Esophagus (tissue), 2 donors: ENCODE results near the gene CEND1. TPM values are rescaled to one million over a fixed set of nuclear protein-coding genes. Genes with fewer than 3 reads are reported as not detected.
"Not testable (repeated sequence)": the region's sequence is repeated elsewhere in the genome, so short reads cannot be mapped to it uniquely, and the experiment has no call there.

Experiments used
- H3K27ac ChIP-seq, 2 donors: one replicate each; pipeline ENCODE4 v1.5.1; 2013; ENCODE audit warnings: low read depth in 2 of 2, mild to moderate bottlenecking in 2 of 2, inconsistent platforms in 1 of 2, low read length in 1 of 2, moderate library complexity in 1 of 2
- H3K27me3 ChIP-seq, 2 donors: one replicate each; pipeline ENCODE4 v1.6.1; 2013; ENCODE audit warnings: low read length in 2 of 2, control low read depth in 1 of 2, mild to moderate bottlenecking in 1 of 2; ENCODE audit not compliant: insufficient read depth in 2 of 2, control insufficient read depth in 1 of 2
- H3K36me3 ChIP-seq, 2 donors: one replicate each; pipeline ENCODE4 v1.6.1; 2013; ENCODE audit warnings: low read length in 1 of 2; ENCODE audit not compliant: control insufficient read depth in 2 of 2, insufficient read depth in 2 of 2
- H3K4me1 ChIP-seq, 2 donors: one replicate each; pipeline ENCODE4 v1.6.1; 2013; ENCODE audit warnings: low read length in 1 of 2; ENCODE audit not compliant: control insufficient read depth in 2 of 2, insufficient read depth in 2 of 2
- H3K4me3 ChIP-seq, 2 donors: one replicate each; pipeline ENCODE4 v1.5.1; 2013; ENCODE audit warnings: low read length in 2 of 2, mild to moderate bottlenecking in 2 of 2, low read depth in 1 of 2, moderate library complexity in 1 of 2
- H3K9me3 ChIP-seq, 2 donors: one replicate each; pipeline ENCODE4 v1.6.1; 2013; ENCODE audit warnings: mild to moderate bottlenecking in 2 of 2, low read depth in 1 of 2, low read length in 1 of 2, moderate library complexity in 1 of 2; ENCODE audit not compliant: control insufficient read depth in 2 of 2, insufficient read depth in 1 of 2
- WGBS, 2 donors: extraction: QIAGEN DNeasy Blood & Tissue Kit; methylation state at CpG; one replicate each; pipeline ENCODE4 v1.1.7; 2013; 5-methylcytosine and 5-hydroxymethylcytosine counted together
- polyA plus RNA-seq, 2 donors: library from polyadenylated mRNA; stranded (reverse); fragments of 200-250 nt; gene quantifications; one replicate each; pipeline ENCODE4 v1.2.3, GENCODE V29; 2013
- donor health status: healthy with polysubstance abuse.
- donor health status: Bipolar disorder and iron deficiency.

The CEND1 gene
- polyA plus RNA-seq, 2 donors: 0.10 to 0.12 TPM

DNA sequence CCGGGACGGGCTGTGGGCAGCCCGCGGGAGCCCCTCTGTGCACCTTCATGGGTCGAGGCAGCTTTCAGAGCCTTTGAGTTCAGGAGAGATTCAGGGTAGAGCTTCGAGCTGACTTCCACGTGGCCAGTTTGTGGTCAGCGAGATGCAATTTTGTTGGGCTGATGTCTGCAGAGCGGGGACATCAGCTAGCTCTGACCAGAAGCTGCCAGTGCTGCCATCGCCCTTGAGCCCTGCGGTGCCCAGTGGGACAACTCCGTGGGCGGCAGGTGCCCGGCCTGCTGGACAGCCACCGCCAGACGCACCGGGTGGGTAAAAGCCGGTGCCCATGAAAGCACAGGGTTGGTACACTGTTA, 41.9 kb downstream of the CEND1 start:
- Histone ChIP-seq H3K36me3 (peaks cover 0 to 4% of the 10 kb centered on the region in 2 donors), H3K4me1 (peaks cover 0 to 4% of the 10 kb centered on the region in 2 donors), H3K27me3 (no peaks in the 10 kb centered on the region), H3K9me3 (no peaks in the 10 kb centered on the region), H3K4me3 (peak overlapping the region; percentile 80 to 98), H3K27ac (peak overlapping the region; percentile 94)
- WGBS, 2 donors: 4 to 5% methylated on average over 18 of the region's 18 CpGs

DNA sequence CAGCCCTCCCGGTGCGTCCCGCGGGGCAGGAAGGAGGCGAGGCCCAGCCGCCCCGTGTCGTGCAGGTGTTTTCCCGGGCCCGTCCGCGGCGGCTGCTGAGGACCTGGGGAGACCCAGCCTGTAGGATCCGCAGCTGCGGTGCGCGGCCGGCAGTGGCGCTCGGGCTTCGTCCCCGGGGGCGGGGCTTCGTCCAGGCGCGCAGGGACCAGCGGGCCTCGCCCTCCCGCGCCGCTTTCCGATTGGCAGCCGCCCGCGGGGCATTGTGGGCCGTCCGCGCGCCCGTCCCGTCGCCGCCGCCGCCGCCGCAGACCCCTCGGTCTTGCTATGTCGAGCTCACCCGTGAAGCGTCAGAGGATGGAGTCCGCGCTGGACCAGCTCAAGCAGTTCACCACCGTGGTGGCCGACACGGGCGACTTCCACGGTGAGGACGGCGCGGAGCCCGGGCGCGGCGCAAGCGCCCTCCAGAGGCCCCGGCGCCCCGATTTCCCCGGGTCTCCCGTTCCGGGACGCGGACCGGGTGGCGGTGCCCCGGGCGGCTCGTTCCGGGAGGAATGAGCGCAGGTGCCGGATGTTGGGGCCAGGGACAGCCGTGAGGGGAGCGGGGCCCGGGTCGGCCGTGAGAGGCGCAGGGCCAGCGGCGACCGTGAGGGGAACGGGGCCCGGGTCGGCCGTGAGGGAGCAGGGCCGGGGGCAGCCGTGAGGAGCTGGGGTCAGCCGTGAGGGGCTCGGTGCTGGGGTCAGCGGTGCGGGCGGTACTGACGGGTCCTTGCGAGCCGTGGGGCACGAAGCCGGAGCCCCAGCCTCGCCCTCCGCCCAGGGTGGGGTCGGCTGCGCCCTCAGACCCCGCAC, 42.5 kb downstream of the CEND1 start, which contains the start of gene TALDO1:
TALDO1 (plus strand) TSS at position 307 of the 849 bp plus-strand sequence; CDS start at position 325, 18 bp downstream.
- Histone ChIP-seq H3K27me3 (no peaks in the 10 kb centered on the region), H3K4me1 (peaks cover 0 to 7% of the 10 kb centered on the region in 2 donors)
- 0% methylated on average over 84 to 112 of the region's 112 CpGs for WGBS, 2 donors

DNA sequence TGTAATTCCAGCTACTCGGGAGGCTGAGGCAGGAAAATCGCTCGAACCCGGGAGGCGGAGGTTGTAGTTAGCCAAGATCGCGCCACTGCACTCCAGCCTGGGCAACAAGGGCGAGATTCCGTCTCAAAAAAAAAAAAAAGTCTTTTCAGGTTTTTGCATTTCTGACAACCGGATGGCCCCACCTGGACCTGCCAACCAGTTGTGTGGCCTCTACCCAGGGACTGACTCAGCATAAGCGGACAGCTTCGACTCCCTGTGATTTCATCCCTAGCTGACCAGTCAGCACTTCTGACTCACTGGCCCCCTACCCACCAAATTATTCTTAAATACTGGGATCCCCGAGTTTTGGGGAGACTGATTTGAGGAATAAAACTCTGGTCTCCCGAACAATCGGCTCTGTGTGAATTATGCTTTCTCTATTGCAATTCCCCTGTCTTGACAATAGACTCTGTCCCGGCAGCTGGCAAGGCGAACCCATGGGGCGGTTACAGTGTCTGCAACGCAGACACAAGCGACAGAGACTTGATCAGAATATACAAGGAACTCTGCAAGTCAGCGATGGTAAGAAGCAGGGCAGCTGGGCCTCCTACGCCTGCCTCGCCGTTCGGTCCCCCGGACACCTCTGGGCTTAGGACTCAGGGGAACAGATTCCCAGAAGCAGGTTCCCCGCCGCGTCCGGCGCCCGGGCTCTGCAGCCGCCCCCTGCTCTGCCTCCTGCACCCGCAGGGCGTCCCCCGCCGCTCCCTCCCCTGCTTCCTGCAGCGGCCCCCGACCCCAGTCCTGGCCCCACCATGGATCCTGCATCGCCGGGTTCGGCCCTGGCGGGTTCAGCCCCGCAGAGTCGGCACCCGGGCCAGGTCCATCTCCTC, 43.4 kb downstream of the CEND1 start:
- Histone ChIP-seq H3K9me3 (no peaks in the 10 kb centered on the region), H3K36me3 (no peaks in the 10 kb centered on the region), H3K4me1 (peaks cover 0 to 7% of the 10 kb centered on the region in 2 donors), H3K27me3 (no peaks in the 10 kb centered on the region), H3K4me3 (peak overlapping the region; percentile 80 to 98), H3K27ac (peak overlapping the region; percentile 94)
- WGBS, 2 donors: 23 to 25% methylated on average over 44 to 46 of the region's 46 CpGs

More for the DNA sequence above, 42.5 kb downstream of the CEND1 start, which contains the start of gene TALDO1:
- Histone ChIP-seq H3K4me3 (peak within 1 kb of the TSS; percentile 80 to 98), H3K9me3 (no peaks in the 10 kb centered on the region), H3K36me3 (peaks cover 0 to 2% of the 10 kb centered on the region in 2 donors), H3K27ac (peak within 1 kb of the TSS; percentile 94)

DNA sequence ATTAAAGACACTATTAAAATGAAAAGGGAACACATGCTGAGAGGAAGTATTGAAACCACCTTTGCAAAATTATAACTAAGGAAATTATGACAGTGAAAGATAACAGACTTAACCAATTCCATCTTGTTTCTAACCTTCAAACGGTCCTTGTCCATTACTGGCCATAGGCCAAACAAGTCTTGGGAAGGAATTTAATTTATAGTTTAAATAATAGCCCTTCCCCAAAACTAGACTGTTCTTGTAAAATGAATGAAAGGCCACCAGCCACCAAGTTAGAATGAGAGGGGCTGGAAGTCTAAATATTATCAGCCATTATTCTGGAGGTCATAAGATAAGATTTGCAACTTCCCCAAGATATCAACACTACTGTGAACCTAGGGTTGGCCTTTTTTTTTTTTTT, 44.5 kb downstream of the CEND1 start:
- H3K27me3 ChIP-seq: no peaks in the 10 kb centered on the region
- H3K4me3 ChIP-seq: no peak overlapping the region
- H3K36me3 ChIP-seq: no peaks in the 10 kb centered on the region
- 17 to 23% methylated on average over 1 of the region's 1 CpG for WGBS, 2 donors
- no peaks in the 10 kb centered on the region for H3K9me3 ChIP-seq
- peaks cover 0 to 7% of the 10 kb centered on the region in 2 donors for H3K4me1 ChIP-seq
- no peak overlapping the region for H3K27ac ChIP-seq

DNA sequence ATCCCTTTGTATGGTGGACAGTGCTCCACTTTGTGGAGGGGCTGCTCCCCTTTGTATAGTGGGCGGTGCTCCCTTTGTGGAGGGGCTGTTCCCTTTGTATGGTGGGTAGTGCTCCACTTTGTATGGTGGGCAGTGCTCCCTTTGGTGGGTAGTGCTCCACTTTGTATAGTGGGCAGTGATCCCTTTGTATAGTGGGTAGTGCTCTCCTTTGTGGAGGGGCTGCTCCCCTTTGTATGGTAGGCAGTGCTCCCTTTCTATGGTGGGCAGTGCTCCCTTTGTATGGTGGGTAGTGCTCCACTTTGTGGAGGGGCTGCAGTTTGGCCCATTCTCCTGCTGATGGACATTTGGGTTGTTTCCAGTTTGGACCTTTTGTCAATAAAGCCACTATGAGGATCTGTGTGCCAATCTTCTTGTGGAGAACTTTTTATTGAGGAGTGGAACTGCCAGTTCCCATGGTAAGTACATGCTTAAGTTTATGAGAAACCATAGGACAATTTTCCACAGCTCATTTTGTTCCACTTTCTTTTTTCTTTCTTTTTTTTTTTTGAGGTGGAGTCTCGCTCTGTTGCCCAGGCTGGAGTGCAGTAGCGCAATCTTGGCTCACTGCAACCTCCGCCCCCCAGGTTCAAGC, 47.2 kb downstream of the CEND1 start:
- no peaks in the 10 kb centered on the region for H3K9me3 ChIP-seq
- no peak overlapping the region for H3K4me3 ChIP-seq
- peak overlapping the region; percentile 7 to 11 for H3K27ac ChIP-seq
- H3K27me3 ChIP-seq: no peaks in the 10 kb centered on the region
- peaks cover 0 to 3% of the 10 kb centered on the region in 2 donors for H3K4me1 ChIP-seq
- no peaks in the 10 kb centered on the region for H3K36me3 ChIP-seq
- WGBS, 2 donors: 94 to 99% methylated on average over 4 of the region's 4 CpGs

DNA sequence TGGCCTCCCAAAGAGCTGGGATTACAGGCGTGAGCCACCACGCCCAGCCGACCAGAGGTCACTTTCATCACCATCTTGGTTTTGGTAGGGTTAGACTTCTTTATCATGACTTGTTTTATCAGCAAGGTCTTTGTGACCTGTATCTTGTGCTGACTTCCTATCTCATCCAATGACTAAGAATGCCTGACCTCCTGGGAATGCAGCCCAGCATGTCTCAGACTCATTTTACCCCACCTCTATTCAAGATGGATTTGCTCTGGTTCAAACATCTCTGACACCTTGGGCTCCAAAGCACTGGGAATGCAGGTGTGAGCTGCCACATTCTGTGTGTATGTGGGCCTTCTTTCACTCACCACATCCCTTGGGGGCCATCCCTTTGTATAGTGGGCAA, 47.7 kb downstream of the CEND1 start:
- H3K27ac ChIP-seq: peak overlapping the region in 1 of 2 donors; percentile 11

DNA sequence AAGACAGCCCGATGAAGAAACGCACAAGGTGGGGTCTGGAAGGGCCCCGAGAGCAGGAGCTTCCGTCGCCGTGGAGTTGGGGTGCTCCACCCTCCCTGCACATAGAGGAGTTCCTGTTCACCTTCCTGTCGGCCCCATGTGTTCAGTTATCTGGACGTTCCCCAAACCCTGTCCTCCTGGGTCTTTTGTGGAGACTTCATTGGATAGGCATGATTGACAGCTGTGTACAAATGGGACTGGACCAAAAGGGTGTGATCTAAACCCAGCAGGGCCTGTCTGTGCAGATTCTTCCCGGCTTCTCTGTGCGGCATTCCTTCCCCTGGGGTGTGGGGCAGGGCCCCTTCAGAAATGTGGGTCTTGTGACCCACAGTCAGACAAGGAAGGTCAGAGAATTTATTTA, 52.0 kb downstream of the CEND1 start:
- 23 to 42% methylated on average over 10 of the region's 10 CpGs for WGBS, 2 donors
- not testable (repeated sequence) for H3K27me3 ChIP-seq, H3K4me3 ChIP-seq, H3K36me3 ChIP-seq, H3K4me1 ChIP-seq, H3K9me3 ChIP-seq
- H3K27ac ChIP-seq: peak overlapping the region; percentile 80 to 81

More for the DNA sequence above, 47.7 kb downstream of the CEND1 start:
- peaks cover 3 to 6% of the 10 kb centered on the region in 2 donors for H3K4me1 ChIP-seq
- H3K9me3 ChIP-seq: no peaks in the 10 kb centered on the region
- no peak overlapping the region for H3K4me3 ChIP-seq
- H3K27me3 ChIP-seq: no peaks in the 10 kb centered on the region
- WGBS, 2 donors: 84 to 89% methylated on average over 3 of the region's 3 CpGs
- no peaks in the 10 kb centered on the region for H3K36me3 ChIP-seq

DNA sequence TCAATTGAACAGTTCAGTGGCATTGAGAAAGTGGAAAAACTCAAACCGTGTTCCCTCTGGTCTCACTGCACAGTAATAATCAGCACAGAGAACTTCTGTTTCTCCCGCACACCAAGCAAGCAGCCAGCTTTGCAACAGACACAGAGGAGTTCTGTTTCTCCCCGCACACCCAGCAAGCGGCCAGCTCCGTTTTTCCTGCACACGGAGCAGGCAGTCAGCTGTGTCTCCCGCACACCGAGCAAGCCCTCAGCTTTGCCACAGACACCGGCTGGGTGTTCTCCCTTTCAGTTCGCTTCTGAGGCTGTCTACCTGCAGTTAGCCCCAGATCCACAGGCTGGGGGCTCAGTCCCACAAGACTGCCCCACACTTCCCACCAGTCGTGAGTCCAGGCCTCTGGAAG, 52.5 kb downstream of the CEND1 start:
- peak overlapping the region in 1 of 2 donors; percentile 1 for H3K4me3 ChIP-seq
- no peaks in the 10 kb centered on the region for H3K9me3 ChIP-seq
- no peaks in the 10 kb centered on the region for H3K27me3 ChIP-seq
- WGBS, 2 donors: 38 to 44% methylated on average over 11 of the region's 11 CpGs
- H3K4me1 ChIP-seq: peaks cover 3% of the 10 kb centered on the region in 2 donors
- H3K27ac ChIP-seq: peak overlapping the region; percentile 80 to 81
- no peaks in the 10 kb centered on the region for H3K36me3 ChIP-seq
